MCF 10A (cell line): ENCODE results near the gene CENATAC. TPM values are rescaled to one million over a fixed set of nuclear protein-coding genes. Genes with fewer than 3 reads are reported as not detected.
A peak's percentile ranks its signal among the peaks of the same experiment; 100 is the strongest.

ENCODE experiments used
- BruUV-seq: library from RNA; stranded (reverse); fragments of 400-500 nt; replicated peaks from 2 replicates; lab custom pipeline; 2021; lab: Mats Ljungman, UMichigan
- CTCF ChIA-PET: fragments of 300-600 bp; sonication (Branson Sonifier 250); formaldehyde crosslinking; extraction: SDS; loops from one replicate; lab custom pipeline; 2021; ENCODE audit warnings: antibody characterized with exemption, inconsistent platforms; lab: Yijun Ruan, JAX
- POLR2A ChIA-PET: fragments of 300-600, 350-650 bp; sonication (Branson Sonifier 250); formaldehyde crosslinking; extraction: SDS; loops from one replicate; lab custom pipeline; 2020; ENCODE audit warnings: antibody characterized with exemption, inconsistent platforms; lab: Yijun Ruan, JAX
- DNase-seq: peaks from one replicate; pipeline ENCODE4 v3.0.0-alpha.2; 2018; ENCODE audit not compliant: unreplicated experiment
- H3K27ac Mint-ChIP-seq: one replicate; pipeline ENCODE4 v1.8.0; 2022; ENCODE audit warnings: mild to moderate bottlenecking, low read depth, mixed read lengths; ENCODE audit not compliant: unreplicated experiment
- H3K27me3 Mint-ChIP-seq: one replicate; pipeline ENCODE4 v1.8.0; 2022; ENCODE audit warnings: mixed read lengths; ENCODE audit not compliant: insufficient read depth, unreplicated experiment
- H3K36me3 Mint-ChIP-seq: one replicate; pipeline ENCODE4 v1.8.0; 2022; ENCODE audit warnings: mild to moderate bottlenecking, moderate library complexity, mixed read lengths; ENCODE audit not compliant: insufficient read depth, unreplicated experiment
- H3K4me1 Mint-ChIP-seq: one replicate; pipeline ENCODE4 v1.8.0; 2022; ENCODE audit warnings: mixed read lengths; ENCODE audit not compliant: insufficient read depth, unreplicated experiment
- H3K4me3 Mint-ChIP-seq: one replicate; pipeline ENCODE4 v1.8.0; 2022; ENCODE audit warnings: mild to moderate bottlenecking, moderate library complexity, mixed read lengths; ENCODE audit not compliant: unreplicated experiment
- H3K9me3 Mint-ChIP-seq: one replicate; pipeline ENCODE4 v1.8.0; 2022; ENCODE audit warnings: mixed read lengths; ENCODE audit not compliant: unreplicated experiment
- intact Hi-C: fragments of 100-400 bp; cut with micrococcal nuclease; formaldehyde crosslinking; loops from 2 replicates; pipeline ENCODE4 v1.14.1; 2022
- total RNA-seq: library from RNA; stranded (reverse); gene quantifications from 2 replicates; pipeline ENCODE4 v1.2.3, GENCODE V29; 2022
- TF ChIP-seq, protein P1 (sequence below): fragments of 200-600 bp; IDR thresholded peaks from one replicate; pipeline ENCODE4 v1.8.0; 2022; ENCODE audit warnings: antibody characterized with exemption, mild to moderate bottlenecking; ENCODE audit not compliant: unreplicated experiment

CENATAC gene
- total RNA-seq, 1 experiment from 2014 or later, result 49.0 TPM

DNA sequence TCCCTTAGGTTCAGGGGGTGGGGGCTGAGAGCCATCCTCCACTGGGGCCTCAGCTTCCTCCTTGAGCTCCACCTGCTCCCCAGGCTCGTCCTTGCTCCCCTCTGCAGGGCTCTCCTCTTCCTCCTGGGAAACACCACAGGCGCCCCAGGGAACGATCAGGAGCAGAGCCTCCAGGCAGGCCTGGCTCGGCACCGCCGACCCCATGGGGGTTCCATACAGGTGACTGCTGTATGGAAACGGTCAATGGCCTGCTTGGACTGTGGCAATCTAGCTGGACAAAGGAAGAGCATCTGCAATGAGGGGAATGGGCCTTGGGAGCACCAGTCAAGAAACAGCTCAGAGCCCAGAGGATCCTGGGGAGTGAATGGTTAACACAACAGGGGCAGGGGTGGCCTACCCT is 51.1 kb downstream of the CENATAC start:
- no TSS peak for BruUV-seq
- intact Hi-C loops, result no loop called here
- DNase-seq, result no peak
- H3K27ac Mint-ChIP-seq, result no peak overlapping the region
- H3K9me3 Mint-ChIP-seq, result no peaks in the 10 kb centered on the region
- H3K4me1 Mint-ChIP-seq, result peaks cover 11% of the 10 kb centered on the region
- H3K4me3 Mint-ChIP-seq, result no peak overlapping the region
- TF ChIP-seq, protein P1, sequence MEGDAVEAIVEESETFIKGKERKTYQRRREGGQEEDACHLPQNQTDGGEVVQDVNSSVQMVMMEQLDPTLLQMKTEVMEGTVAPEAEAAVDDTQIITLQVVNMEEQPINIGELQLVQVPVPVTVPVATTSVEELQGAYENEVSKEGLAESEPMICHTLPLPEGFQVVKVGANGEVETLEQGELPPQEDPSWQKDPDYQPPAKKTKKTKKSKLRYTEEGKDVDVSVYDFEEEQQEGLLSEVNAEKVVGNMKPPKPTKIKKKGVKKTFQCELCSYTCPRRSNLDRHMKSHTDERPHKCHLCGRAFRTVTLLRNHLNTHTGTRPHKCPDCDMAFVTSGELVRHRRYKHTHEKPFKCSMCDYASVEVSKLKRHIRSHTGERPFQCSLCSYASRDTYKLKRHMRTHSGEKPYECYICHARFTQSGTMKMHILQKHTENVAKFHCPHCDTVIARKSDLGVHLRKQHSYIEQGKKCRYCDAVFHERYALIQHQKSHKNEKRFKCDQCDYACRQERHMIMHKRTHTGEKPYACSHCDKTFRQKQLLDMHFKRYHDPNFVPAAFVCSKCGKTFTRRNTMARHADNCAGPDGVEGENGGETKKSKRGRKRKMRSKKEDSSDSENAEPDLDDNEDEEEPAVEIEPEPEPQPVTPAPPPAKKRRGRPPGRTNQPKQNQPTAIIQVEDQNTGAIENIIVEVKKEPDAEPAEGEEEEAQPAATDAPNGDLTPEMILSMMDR, result no peak
- peaks cover 94% of the 10 kb centered on the region for H3K36me3 Mint-ChIP-seq
- ChIA-PET POLR2A (no interaction called here), CTCF (interaction anchor here (0.7 to 0.9 kb wide), 2 partner anchors 35 to 148 kb away, joined by 4 read pairs; no protein-coding TSS in a partner anchor)
- H3K27me3 Mint-ChIP-seq, result no peaks in the 10 kb centered on the region

DNA sequence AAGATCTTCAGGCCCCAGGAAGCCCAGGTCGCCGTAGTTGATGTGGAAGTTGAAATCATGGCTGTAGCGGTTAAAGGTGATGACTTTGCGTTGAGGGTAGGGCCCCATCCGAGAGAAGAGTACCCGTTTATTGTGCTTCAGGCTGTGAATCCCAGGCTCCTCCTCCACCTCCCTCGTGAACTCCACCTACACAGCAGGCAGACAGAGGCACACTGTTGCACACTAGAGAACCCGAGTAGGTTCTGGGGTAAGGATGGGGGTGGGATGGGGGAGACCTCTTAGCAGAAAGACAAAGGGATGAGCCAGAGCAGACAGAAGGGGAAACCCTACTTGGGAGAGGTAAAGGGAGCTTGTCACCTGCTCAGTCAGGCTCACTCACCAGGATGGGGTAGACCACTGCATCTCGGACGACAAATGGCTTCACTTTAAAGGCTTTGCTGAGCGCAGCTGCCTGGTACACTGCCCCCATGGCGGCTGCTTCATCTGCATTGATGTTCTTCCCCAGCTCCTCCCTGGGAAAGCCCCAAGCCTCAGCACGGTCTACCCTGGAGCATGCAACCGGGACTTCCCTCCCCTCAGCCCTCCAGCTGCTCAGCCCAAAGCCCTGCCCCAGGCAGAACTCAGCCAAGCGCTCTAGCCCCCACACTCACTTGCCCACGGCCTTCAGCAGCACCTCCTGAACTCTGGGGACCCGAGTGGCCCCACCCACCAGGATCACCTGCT is 53.7 kb downstream of the CENATAC start:
- no peak for DNase-seq
- H3K4me3 Mint-ChIP-seq, result no peak overlapping the region
- TF ChIP-seq, protein P1, result no peak
- no peaks in the 10 kb centered on the region for H3K9me3 Mint-ChIP-seq
- no TSS peak for BruUV-seq
- ChIA-PET POLR2A (interaction anchor here (0.7 kb wide), 3 partner anchors 33 to 826 kb away, joined by 3 to 4 read pairs (median 3); partner anchors contain the start of genes HMBS and TRAPPC4), CTCF (no interaction called here)
- peaks cover 87% of the 10 kb centered on the region for H3K36me3 Mint-ChIP-seq
- peaks cover 19% of the 10 kb centered on the region for H3K4me1 Mint-ChIP-seq
- no peak overlapping the region for H3K27ac Mint-ChIP-seq
- intact Hi-C loops, result no loop called here
- no peaks in the 10 kb centered on the region for H3K27me3 Mint-ChIP-seq

DNA sequence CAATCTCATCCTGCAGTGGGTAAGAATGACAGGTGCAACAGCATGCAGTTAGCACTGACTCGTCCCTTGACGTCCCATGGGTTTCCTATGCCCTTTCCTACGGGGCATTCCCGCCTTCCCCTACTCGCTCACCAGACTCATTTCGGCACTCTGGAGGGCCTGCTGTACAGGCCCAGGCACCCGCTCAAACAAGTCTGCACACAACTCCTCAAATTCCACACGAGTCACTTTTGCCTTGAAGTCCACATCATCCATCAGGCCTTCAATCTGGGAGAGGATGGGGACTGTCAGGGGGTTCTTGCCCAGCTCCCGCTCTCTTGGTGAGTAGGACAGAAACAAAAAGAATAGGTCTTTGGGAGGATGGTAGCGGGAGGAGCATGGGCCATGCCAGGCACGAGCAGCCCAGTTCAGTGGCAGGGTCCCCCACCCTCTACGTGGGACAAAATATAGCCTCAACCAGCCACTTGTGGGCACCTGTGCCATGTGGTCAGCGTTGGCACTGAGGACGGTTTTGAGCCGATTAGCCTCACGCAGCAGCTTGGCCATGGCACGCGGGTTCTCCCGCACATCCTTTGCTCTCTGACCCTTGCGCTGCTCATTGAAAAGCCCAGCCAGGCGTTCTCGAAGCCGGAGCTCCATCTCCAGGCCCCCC is 54.4 kb downstream of the CENATAC start:
- CTCF ChIA-PET, result no interaction called here
- POLR2A ChIA-PET, result no interaction called here
- H3K9me3 Mint-ChIP-seq, result no peaks in the 10 kb centered on the region
- no peak overlapping the region for H3K4me3 Mint-ChIP-seq
- H3K4me1 Mint-ChIP-seq, result peaks cover 19% of the 10 kb centered on the region
- TF ChIP-seq, protein P1, result no peak
- DNase-seq, result no peak
- H3K27me3 Mint-ChIP-seq, result no peaks in the 10 kb centered on the region
- TSS peak; percentile 5 for BruUV-seq
- no peak overlapping the region for H3K27ac Mint-ChIP-seq
- H3K36me3 Mint-ChIP-seq, result peaks cover 87% of the 10 kb centered on the region
- intact Hi-C loops, result no loop called here

DNA sequence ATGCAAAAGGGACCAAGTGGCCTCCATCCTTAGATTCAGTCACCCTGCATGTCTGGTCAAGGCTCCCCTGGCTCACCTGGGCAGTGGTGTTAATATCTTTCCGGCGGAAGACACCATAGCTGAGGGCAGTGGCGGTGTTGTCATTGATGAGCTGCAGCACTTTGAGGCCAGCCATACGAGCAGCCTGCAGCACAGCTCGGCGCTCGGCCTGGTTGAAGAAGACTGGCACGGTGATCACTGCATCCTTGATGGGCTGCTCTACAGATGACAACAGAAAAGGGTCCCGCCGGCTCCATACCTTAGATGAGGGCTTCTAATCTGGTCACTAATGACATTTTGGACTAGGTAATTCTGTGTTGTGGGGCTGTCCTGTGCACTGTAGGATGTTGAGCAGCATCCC is 56.5 kb downstream of the CENATAC start:
- H3K9me3 Mint-ChIP-seq, result no peaks in the 10 kb centered on the region
- H3K4me3 Mint-ChIP-seq, result no peak overlapping the region
- H3K36me3 Mint-ChIP-seq, result peaks cover 70% of the 10 kb centered on the region

More for the DNA sequence above, 56.5 kb downstream of the CENATAC start:
- intact Hi-C loops, result no loop called here
- no peaks in the 10 kb centered on the region for H3K27me3 Mint-ChIP-seq
- BruUV-seq, result no TSS peak
- POLR2A ChIA-PET, result interaction anchor here (3.8 kb wide), 1 partner anchor 12 kb away, joined by 44 read pairs; the partner anchor contains the start of gene VPS11
- CTCF ChIA-PET, result interaction anchor here (0.6 to 1.1 kb wide), 4 partner anchors 11 to 205 kb away, joined by 3 read pairs; no protein-coding TSS in a partner anchor
- no peak for DNase-seq
- H3K27ac Mint-ChIP-seq, result peak overlapping the region; percentile 42
- TF ChIP-seq, protein P1, result no peak
- H3K4me1 Mint-ChIP-seq, result peaks cover 19% of the 10 kb centered on the region
